NCI-H526 treated with DMSO at 0.1 percent for 48 hours (cell line): ENCODE data around the gene EIF4G3.
"Not testable (repeated sequence)": the region's sequence is repeated elsewhere in the genome, so short reads cannot be mapped to it uniquely, and the experiment has no call there.

ENCODE experiments used
- DNase-seq: peaks from one replicate; lab custom pipeline; 2025; lab: John Stamatoyannopoulos, UW

Gene EIF4G3

DNA sequence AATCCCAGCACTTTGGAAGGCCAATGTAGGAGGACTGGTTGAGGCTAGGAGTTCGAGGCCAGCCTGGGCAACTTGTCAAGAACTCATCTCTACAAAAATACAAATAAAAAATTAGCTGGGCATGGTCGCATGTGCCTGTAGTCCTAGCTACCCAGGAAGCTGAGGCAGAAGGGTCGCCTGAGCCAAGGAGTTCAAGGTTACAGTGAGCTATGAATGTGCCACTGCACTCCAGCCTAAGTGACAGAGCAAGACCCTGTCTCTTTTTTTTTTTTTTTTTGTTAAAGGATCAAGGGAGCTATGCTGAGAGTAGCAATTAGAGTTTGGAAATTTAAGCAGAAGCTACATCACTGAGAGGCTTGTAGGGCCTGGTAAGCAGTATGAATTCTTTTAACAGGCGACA, 70.9 kb downstream of the EIF4G3 start:
- DNase-seq = no peak

GRCh38 chr1:21104683-21105082, 72.0 kb downstream of the EIF4G3 start:
- DNase-seq = no peak

DNA sequence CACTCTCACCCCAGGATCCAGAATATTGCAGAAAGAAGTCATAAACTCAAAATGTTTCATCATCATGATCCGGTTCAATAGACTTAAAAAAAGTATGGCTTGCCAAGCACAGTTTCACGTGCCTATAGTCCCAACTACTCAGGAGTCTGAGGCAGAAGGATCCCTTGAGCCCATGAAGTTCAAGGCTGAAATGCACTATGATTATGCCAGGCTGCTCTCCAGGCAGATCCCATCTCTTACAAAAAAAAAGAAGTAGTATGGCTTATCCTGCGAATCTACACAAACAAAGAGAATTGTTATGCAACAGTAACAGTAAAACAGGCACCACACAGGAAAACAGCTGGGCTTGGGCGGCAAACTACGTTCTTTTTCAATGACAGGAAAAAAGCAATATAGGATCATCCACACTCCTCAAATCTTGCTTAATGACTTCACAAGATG, 76.2 kb downstream of the EIF4G3 start:
- no peak for DNase-seq

DNA sequence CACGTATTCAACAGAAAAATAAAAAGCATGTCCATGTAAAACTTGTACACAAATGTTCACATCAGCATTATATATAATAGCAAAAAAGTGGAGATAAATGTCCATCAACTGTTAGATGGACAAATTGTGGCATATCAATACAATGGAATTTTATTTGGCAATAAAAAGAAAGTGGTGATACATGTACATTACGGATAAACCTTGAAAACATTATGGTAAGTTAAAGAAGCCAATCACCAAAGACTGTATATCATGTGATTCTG, 76.9 kb downstream of the EIF4G3 start:
- DNase-seq = no peak

DNA sequence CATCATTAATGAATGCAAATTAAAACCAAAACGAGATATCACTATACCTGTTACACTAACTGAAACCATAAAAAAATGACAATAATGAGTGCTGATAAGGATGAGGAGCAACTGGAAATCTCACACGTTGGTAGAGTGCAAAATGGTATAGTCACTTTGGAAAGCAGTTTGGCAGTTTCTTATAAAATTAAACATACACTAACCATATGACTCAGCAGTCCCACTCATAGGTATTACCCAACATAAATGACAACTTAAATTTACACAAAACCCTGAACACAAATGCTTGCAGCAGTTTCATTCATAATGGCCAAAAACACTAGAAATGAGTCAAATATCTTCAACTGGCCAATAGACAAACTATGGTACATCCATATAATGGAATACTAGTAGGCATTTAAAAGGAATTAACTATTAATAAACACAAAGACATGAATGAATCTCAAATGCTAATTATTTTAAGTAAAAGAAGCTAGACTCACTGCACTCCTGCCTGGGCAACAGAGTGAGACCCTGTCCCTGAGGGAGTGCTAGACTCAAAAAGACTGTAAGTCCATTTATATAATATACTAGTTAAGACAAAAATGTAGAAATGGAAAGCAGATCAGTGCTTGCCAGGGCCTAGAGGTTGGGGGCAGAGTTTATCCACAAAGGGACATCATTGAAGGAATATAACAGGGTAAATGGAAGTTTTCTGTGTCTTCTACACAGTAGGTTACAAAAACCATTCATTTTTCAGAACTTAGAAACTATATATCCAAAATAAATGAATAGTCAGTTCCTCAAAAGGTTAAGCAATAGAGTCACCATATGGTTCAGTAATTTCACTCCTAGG, 77.4 kb downstream of the EIF4G3 start:
- DNase-seq = no peak

GRCh38 chr1:21098186-21098915, 78.3 kb downstream of the EIF4G3 start:
- no peak for DNase-seq

DNA sequence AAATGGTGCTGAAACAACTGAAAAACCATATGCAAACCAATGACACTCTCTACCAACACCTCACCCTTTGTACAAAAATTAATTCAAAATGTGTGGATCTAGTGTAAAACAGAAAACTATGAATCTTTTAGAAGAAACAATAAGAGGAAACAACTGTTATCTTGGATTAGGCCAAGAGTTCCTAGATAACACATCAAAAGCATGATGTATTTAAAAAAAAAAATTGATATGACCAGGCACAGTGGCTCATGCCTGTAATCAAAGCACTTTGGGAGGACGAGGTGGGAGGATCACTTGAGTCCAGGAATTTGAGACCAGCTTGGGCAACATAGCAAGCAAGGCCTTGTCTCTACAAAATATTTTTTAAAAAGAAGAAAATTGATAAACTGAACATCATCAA, 79.0 kb downstream of the EIF4G3 start:
- DNase-seq = no peak

DNA sequence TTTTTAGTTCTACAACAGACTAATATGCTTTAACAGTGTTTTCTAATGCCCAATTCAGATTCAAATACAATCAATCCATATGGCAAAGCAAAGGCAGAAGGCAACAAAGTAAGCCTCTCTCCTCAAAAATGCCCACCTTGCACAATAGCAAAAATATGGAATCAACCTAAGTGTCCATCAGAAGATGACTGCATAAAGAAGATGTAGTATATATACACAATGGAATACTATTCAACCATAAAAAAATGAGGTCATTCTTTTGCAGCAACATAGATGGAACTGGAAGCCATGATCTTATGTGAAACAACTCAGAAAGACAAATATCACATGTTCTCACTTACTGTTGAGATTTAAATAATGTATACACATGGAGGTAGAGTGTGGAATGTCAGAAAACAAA, 80.7 kb downstream of the EIF4G3 start:
- no peak for DNase-seq

DNA sequence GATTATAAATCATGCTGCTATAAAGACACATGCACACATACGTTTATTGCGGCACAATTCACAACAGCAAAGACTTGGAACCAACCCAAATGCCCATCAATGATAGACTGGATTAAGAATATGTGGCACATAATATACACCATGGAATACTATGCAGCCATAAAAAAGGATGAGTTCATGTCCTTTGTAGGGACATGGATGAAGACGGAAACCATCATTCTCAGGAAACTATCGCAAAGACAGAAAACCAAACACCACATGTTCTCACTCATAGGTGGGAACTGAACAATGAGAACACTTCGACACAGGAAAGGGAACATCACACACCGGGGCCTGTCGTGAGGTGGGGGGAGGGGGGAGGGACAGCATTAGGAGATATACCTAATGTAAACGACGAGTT, 82.4 kb downstream of the EIF4G3 start:
- not testable (repeated sequence) for DNase-seq

DNA sequence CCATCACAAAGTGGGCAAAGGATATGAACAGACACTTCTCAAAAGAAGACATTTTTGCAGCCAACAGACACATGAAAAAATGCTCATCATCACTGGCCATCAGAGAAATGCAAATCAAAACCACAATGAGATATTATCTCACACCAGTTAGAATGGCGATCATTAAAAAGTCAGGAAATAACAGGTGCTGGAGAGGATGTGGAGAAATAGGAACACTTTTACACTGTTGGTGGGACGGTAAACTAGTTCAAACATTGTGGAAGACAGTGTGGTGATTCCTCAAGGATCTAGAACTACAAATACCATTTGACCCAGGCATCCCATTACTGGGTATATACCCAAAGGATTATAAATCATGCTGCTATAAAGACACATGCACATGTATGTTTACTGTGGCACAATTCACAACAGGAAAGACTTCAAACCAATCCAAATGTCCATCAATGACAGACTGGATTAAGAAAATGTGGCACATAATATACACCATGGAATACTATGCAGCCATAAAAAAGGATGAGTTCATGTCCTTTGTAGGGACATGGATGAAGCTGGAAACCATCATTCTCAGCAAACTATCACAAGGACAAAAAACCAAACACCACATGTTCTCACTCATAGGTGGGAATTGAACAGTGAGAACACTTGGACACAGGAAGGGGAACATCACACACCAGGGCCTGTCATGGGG, 83.3 kb downstream of the EIF4G3 start:
- not testable (repeated sequence) for DNase-seq

DNA sequence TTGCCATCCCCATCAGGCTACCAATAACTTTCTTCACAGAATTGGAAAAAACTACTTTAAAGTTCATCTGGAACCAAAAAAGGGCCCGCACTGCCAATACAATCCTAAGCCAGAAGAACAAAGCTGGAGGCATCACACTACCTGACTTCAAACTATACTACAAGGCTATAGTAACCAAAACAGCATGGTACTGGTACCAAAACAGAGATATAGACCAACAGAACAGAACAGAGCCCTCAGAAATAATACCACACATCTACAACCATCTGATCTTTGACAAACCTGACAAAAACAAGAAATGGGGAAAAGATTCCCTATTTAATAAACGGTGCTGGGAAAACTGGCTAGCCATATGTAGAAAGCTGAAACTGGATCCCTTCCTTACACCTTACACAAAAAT, 84.2 kb downstream of the EIF4G3 start:
- not testable (repeated sequence) for DNase-seq

- not testable (repeated sequence) for DNase-seq
Observed at GRCh38 chr1:21091053-21091690, 85.5 kb downstream of the EIF4G3 start.

- no peak for DNase-seq
Observed at GRCh38 chr1:21090463-21090862, 86.2 kb downstream of the EIF4G3 start.

DNA sequence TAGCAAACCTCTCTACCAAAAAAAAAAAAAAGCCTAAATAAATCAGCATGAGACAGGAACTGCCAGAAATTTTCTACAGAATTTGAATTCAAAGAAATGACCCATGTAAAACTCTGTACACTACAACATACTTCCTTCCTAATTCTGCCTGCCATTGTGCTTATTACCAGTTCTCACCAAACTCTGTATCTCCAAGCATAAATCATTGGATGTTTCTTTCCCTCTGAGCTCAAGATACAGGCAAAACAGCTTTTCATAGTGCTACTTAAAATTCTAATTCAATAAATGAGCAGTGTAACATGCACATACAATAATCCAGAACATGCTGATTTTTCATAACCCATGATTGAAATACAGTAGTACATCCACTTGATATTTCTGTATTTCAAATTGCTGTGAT, 87.0 kb downstream of the EIF4G3 start:
- no peak for DNase-seq

DNA sequence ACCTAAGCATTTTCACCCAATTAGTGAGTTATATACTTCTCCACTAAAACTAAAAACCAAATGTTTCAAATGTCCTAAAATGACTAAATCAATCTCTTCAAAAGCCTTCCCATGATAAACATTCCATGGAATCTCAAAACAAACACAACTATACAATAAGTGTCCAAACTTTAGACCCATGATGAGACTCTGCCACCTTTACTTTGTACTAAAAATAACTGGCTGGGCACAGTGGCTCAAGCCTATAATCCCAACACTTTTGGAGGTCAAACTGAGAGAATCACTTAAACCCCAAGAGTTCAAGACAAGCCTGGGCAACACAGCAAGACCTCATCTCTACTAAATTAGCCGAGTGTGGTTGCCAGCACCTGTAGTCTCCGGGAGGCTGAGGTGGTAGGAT, 87.4 kb downstream of the EIF4G3 start:
- DNase-seq = no peak

- DNase-seq = no peak
Observed at GRCh38 chr1:21084111-21084810, 92.4 kb downstream of the EIF4G3 start.

- DNase-seq = no peak
Observed at GRCh38 chr1:21082073-21082472, 94.6 kb downstream of the EIF4G3 start.

DNA sequence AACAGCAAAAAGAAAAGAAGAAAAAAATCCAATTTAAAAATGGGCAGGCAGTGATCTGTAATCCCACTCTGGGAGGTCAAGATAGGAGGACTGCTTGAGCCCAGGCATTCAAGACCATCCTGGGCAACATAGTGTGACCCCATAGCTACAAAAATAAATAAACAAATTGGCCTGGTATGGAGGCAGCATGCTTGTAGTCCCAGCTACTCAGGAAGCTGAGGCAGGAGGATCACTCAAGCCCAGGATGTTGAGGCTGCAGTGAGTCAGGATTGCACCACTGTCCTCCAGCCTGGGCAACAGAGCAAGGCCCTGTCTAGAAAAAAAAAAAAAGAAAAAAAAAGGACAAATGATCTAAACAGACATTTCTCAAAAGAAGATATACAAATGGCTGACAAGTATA, 99.6 kb downstream of the EIF4G3 start:
- no peak for DNase-seq

DNA sequence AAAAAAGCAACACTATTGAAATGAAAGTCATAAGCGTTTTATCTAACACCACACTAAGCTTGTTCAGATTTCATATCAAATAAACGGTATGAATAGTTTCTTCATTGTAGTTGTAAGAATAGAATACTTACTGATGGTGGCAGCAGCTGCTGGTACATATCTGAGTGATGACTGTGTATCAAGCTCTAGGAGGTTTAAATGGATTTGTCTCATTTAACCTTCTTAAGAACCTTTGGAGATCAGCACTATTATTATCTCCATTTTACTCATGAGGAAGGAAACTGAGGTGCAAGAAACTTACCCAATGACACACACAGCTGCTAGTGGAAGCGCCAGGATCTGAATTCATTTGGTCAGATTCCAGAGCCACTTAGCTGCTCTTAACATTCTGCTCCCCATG, 104.0 kb downstream of the EIF4G3 start:
- DNase-seq = no peak

- DNase-seq = no peak
Observed at GRCh38 chr1:21069549-21069948, 107.1 kb downstream of the EIF4G3 start.

DNA sequence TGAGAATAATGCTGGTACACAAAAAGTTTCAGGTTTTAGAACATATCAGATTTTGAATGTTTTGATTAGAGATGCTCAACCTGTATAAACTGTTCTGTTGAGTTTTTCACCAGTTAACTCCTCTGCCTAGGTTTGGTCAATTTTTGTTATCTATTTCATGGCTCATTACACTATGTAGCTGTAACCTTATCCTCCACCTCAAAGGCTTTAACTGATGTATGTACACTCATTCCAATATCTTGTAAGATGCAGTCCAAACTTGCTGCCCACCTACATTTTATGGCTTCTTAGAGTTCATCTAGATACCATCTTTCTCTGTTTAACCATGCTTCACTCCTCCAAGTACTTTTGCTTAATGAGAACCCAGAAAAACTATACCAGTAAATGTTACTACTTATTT, 107.8 kb downstream of the EIF4G3 start:
- no peak for DNase-seq
